Endothelial cell of umbilical vein (primary cell): ENCODE data around the gene DSE. TPM values are rescaled to one million over a fixed set of nuclear protein-coding genes. Genes with fewer than 3 reads are reported as not detected.

Experiments used
- BruUV-seq: library from RNA; stranded (reverse); fragments of 400-500 nt; replicated peaks from 2 replicates; lab custom pipeline; 2021; lab: Mats Ljungman, UMichigan
- CTCF ChIA-PET: fragments of 300-600, 350-600 bp; sonication (Branson Sonifier 250); formaldehyde crosslinking; loops from one replicate; lab custom pipeline; 2021; ENCODE audit warnings: antibody characterized with exemption, inconsistent platforms; lab: Charles Lee
- POLR2A ChIA-PET: fragments of 300-600, 350-600 bp; sonication (Branson Sonifier 250); formaldehyde crosslinking; loops from one replicate; lab custom pipeline; 2021; ENCODE audit warnings: antibody characterized with exemption, inconsistent platforms; lab: Charles Lee
- DNase-seq: peaks from one replicate; pipeline ENCODE4 v3.0.0-alpha.2; 2011; ENCODE audit warnings: low read depth, low spot score
- FAIRE-seq: peaks from 2 replicates; lab custom pipeline; 2011; peaks lifted over from hg19 to GRCh38; lab: Jason Lieb, UNC
- H2AFZ ChIP-seq: 2 replicates; pipeline ENCODE4 v1.6.0; 2012; ENCODE audit warnings: low read depth, low read length, control low read depth, inconsistent platforms
- H3K27ac ChIP-seq: 2 replicates; pipeline ENCODE4 v1.5.1; 2011; ENCODE audit warnings: low read depth, mild to moderate bottlenecking, control low read depth, low read length, moderate library complexity; ENCODE audit not compliant: insufficient read depth
- H3K27me3 ChIP-seq, 2 experiments: 2 replicates each; pipeline versions ENCODE4 v1.6.0 to v1.6.1; 2011; ENCODE audit warnings: low read length in 2 of 2, mixed read lengths in 1 of 2; ENCODE audit not compliant: control insufficient read depth in 2 of 2, insufficient read depth in 2 of 2
- H3K36me3 ChIP-seq, 2 experiments: 2 replicates in 1 of 2; 3 replicates in 1 of 2; pipeline ENCODE4 v1.5.1; 2011; ENCODE audit warnings: low read length in 2 of 2, mild to moderate bottlenecking in 1 of 2, moderate library complexity in 1 of 2; ENCODE audit not compliant: control insufficient read depth in 2 of 2, insufficient read depth in 2 of 2; ENCODE audit errors: extremely low read depth in 1 of 2
- H3K4me1 ChIP-seq: 3 replicates; pipeline ENCODE4 v1.5.1; 2011; ENCODE audit warnings: mild to moderate bottlenecking, low read length; ENCODE audit not compliant: control insufficient read depth, insufficient read depth; ENCODE audit errors: extremely low read depth
- H3K4me2 ChIP-seq: 2 replicates; pipeline ENCODE4 v1.6.1; 2011; ENCODE audit warnings: low read length, control low read depth, mixed read lengths; ENCODE audit not compliant: insufficient read depth
- H3K4me3 ChIP-seq, 3 experiments: fragments of 200-600 bp in 1 of 3; sonication (generic), shearing (Covaris generic) in 1 of 3; replicated peaks in 1 of 3; 2 replicates each; pipeline ENCODE4 v1.5.1; 2011 to 2016; ENCODE audit warnings: control low read depth in 3 of 3, low read length in 3 of 3, mild to moderate bottlenecking in 2 of 3, inconsistent platforms in 1 of 3, low read depth in 1 of 3, moderate library complexity in 1 of 3; ENCODE audit not compliant: insufficient read depth in 1 of 3
- H3K79me2 ChIP-seq: 2 replicates; pipeline ENCODE4 v1.6.0; 2012; ENCODE audit warnings: low read length, inconsistent platforms; ENCODE audit not compliant: control insufficient read depth, insufficient read depth
- H3K9ac ChIP-seq: replicated peaks from 2 replicates; pipeline ENCODE3; 2011; ENCODE audit warnings: low read length, control low read depth; ENCODE audit not compliant: insufficient read depth; ENCODE audit errors: extremely low read depth
- H3K9me1 ChIP-seq: replicated peaks from 3 replicates; pipeline ENCODE4 v1.6.0; 2011; ENCODE audit warnings: mild to moderate bottlenecking, low read length; ENCODE audit not compliant: control insufficient read depth, insufficient read depth; ENCODE audit errors: extremely low read depth
- H3K9me3 ChIP-seq: replicated peaks from 2 replicates; pipeline ENCODE4 v1.5.1; 2012; ENCODE audit warnings: low read length, inconsistent platforms; ENCODE audit not compliant: control insufficient read depth, insufficient read depth
- H4K20me1 ChIP-seq: replicated peaks from 2 replicates; pipeline ENCODE3; 2011; ENCODE audit warnings: mild to moderate bottlenecking, low read length; ENCODE audit not compliant: control insufficient read depth, insufficient read depth; ENCODE audit errors: extremely low read depth
- EZH2 ChIP-seq: IDR thresholded peaks from 2 replicates; pipeline ENCODE4 v1.6.1; 2012; ENCODE audit warnings: borderline replicate concordance, low read depth, mild to moderate bottlenecking, moderate library complexity, low read length, inconsistent platforms; ENCODE audit not compliant: severe bottlenecking
- FOS ChIP-seq: IDR thresholded peaks from 2 replicates; pipeline ENCODE4 v1.6.1; 2011; ENCODE audit warnings: mild to moderate bottlenecking, low read length, moderate library complexity, borderline replicate concordance; ENCODE audit not compliant: insufficient read depth
- GATA2 ChIP-seq: IDR thresholded peaks from 2 replicates; pipeline ENCODE4 v1.7.0; 2011; ENCODE audit warnings: low read depth, mild to moderate bottlenecking, moderate library complexity, mixed read lengths, low read length; ENCODE audit not compliant: insufficient read length, insufficient read depth
- JUN ChIP-seq: IDR thresholded peaks from 2 replicates; pipeline ENCODE4 v1.6.1; 2011; ENCODE audit warnings: borderline replicate concordance, low read depth; ENCODE audit not compliant: insufficient read length, insufficient read depth
- MAX ChIP-seq: IDR thresholded peaks from 2 replicates; pipeline ENCODE4 v1.6.1; 2011; ENCODE audit not compliant: insufficient read depth, insufficient read length
- MYC ChIP-seq: IDR thresholded peaks from one replicate; pipeline ENCODE4 v1.6.1; 2011; ENCODE audit warnings: mild to moderate bottlenecking, low read depth, low read length
- POLR2A ChIP-seq: IDR thresholded peaks from 2 replicates; pipeline ENCODE4 v1.6.1; 2012; ENCODE audit warnings: low read depth, mild to moderate bottlenecking, control low read depth, low read length
- POLR2AphosphoS5 ChIP-seq: IDR thresholded peaks from 2 replicates; pipeline ENCODE4 v1.6.1; 2012; ENCODE audit warnings: low read depth, mild to moderate bottlenecking, control low read depth, low read length, moderate library complexity; ENCODE audit not compliant: insufficient read depth
- dilution Hi-C: fragments of 300-500 bp; cut with MboI; formaldehyde crosslinking; loops from one replicate; pipeline ENCODE4 v1.15.0; 2019; ENCODE audit warnings: low sequenced_read_pairs; ENCODE audit not compliant: extremely low pct_ligation_motif_present
- intact Hi-C: fragments of 100-400 bp; cut with micrococcal nuclease; formaldehyde crosslinking; loops from one replicate; pipeline ENCODE4 v1.10.0; 2022
- polyA plus RNA-seq, 4 experiments: library from polyadenylated mRNA; depleted of rRNA in 3 of 4; stranded (reverse) in 3 of 4; unstranded in 1 of 4; fragments of >200 nt; gene quantifications; 2 replicates each; pipeline versions ENCODE4 v1.2.1 to v1.2.3, GENCODE V29; 2011 to 2012; ENCODE audit warnings: missing spikeins in 1 of 4
- total RNA-seq: library from RNA; stranded (reverse); gene quantifications from 2 replicates; pipeline ENCODE4 v1.2.3, GENCODE V29; 2021
- TF ChIP-seq, protein P1 (sequence below), 2 donors: IDR thresholded peaks; 1 replicate in 1 of 2; 2 replicates in 1 of 2; pipeline ENCODE4 v1.5.1; 2011; ENCODE audit warnings: low read length in 2 of 2, mild to moderate bottlenecking in 2 of 2, moderate library complexity in 2 of 2, control low read depth in 1 of 2, inconsistent platforms in 1 of 2, low read depth in 1 of 2; ENCODE audit not compliant: insufficient read depth in 1 of 2; ENCODE audit errors: extremely low read depth in 1 of 2

DSE gene
- total and polyA plus RNA-seq, 2 donors (not counting 3 experiments of a cell fraction or from before 2014, with no cell fraction given), result 12.0 to 25.0 TPM

GRCh38 chr6:116376149-116376548 lies 5.4 kb downstream of the DSE start:
- no peak for DNase-seq
- no TSS peak for BruUV-seq
- Histone ChIP-seq H3K36me3 (no peaks in the 10 kb centered on the region), H4K20me1 (no peaks in the 10 kb centered on the region), H3K4me3 (no peak overlapping the region), H3K27me3 (no peaks in the 10 kb centered on the region), H3K4me2 (no peak overlapping the region), H3K9me1 (no peaks in the 10 kb centered on the region), H3K27ac (no peak overlapping the region), H2AFZ (no peak overlapping the region), H3K79me2 (no peaks in the 10 kb centered on the region), H3K4me1 (peaks cover 2% of the 10 kb centered on the region), H3K9ac (no peak overlapping the region), H3K9me3 (no peaks in the 10 kb centered on the region)
- TF ChIP-seq FOS, result no peak
- TF ChIP-seq GATA2, result no peak
- TF ChIP-seq JUN, result no peak
- no peak for TF ChIP-seq POLR2A
- no peak for TF ChIP-seq MAX
- TF ChIP-seq EZH2, result no peak
- TF ChIP-seq, protein P1, sequence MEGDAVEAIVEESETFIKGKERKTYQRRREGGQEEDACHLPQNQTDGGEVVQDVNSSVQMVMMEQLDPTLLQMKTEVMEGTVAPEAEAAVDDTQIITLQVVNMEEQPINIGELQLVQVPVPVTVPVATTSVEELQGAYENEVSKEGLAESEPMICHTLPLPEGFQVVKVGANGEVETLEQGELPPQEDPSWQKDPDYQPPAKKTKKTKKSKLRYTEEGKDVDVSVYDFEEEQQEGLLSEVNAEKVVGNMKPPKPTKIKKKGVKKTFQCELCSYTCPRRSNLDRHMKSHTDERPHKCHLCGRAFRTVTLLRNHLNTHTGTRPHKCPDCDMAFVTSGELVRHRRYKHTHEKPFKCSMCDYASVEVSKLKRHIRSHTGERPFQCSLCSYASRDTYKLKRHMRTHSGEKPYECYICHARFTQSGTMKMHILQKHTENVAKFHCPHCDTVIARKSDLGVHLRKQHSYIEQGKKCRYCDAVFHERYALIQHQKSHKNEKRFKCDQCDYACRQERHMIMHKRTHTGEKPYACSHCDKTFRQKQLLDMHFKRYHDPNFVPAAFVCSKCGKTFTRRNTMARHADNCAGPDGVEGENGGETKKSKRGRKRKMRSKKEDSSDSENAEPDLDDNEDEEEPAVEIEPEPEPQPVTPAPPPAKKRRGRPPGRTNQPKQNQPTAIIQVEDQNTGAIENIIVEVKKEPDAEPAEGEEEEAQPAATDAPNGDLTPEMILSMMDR (IDR thresholded peaks at IDR 0.05; ENCODE audit: extremely low read depth in 1 of 2, insufficient read depth in 1 of 2, low read depth in 1 of 2, low read length in 2 of 2), result no peak
- TF ChIP-seq POLR2AphosphoS5, result no peak
- no peak for TF ChIP-seq MYC
- dilution Hi-C loops, result no loop called here
- POLR2A ChIA-PET, result no interaction called here
- CTCF ChIA-PET, result no interaction called here
- intact Hi-C loops, result no loop called here
- FAIRE-seq, result no peak
